D721Med (cell line): ENCODE results near the gene CASP9.

Source experiments
- DNase-seq: peaks from one replicate; pipeline ENCODE4 v3.0.0; 2011; ENCODE audit warnings: low spot score; ENCODE audit not compliant: insufficient read length
- FAIRE-seq: peaks from 2 replicates; lab custom pipeline; 2011; peaks lifted over from hg19 to GRCh38; lab: Jason Lieb, UNC
- TF ChIP-seq, protein P1 (sequence below): IDR thresholded peaks from 2 replicates; pipeline ENCODE4 v1.5.1; 2012; ENCODE audit warnings: mild to moderate bottlenecking, control low read depth; ENCODE audit not compliant: insufficient read depth; ENCODE audit errors: missing control alignments

The CASP9 gene

DNA sequence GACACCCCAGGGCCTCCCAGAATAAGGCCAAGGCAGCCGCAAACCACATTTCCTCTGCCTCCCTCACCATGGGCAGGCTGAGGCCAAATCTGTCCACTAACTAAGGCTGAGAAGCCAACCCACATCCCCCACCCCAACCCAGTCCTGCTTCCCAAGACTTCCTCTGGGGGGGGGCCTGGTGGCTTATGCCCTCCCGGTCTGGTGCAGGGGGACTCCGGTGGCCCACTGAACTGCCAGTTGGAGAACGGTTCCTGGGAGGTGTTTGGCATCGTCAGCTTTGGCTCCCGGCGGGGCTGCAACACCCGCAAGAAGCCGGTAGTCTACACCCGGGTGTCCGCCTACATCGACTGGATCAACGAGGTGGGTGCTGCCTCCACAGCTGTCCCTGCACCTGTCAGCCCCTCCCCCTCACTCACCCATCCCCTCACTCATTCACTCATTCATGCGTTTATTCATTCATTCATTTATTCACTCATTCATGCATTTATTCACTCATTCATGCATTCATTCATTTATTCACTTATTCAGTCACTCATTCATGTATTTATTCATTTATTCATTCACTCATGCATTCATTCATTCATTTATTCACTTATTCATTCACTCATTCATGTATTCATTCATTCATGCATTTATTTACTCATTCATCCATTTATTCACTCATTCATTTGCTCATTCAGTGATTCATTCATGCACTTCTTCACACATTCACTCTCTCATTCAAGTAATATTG, 78.5 kb downstream of the CASP9 start:
- FAIRE-seq: no peak
- DNase-seq: no peak
- TF ChIP-seq, protein P1, sequence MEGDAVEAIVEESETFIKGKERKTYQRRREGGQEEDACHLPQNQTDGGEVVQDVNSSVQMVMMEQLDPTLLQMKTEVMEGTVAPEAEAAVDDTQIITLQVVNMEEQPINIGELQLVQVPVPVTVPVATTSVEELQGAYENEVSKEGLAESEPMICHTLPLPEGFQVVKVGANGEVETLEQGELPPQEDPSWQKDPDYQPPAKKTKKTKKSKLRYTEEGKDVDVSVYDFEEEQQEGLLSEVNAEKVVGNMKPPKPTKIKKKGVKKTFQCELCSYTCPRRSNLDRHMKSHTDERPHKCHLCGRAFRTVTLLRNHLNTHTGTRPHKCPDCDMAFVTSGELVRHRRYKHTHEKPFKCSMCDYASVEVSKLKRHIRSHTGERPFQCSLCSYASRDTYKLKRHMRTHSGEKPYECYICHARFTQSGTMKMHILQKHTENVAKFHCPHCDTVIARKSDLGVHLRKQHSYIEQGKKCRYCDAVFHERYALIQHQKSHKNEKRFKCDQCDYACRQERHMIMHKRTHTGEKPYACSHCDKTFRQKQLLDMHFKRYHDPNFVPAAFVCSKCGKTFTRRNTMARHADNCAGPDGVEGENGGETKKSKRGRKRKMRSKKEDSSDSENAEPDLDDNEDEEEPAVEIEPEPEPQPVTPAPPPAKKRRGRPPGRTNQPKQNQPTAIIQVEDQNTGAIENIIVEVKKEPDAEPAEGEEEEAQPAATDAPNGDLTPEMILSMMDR: no peak

DNA sequence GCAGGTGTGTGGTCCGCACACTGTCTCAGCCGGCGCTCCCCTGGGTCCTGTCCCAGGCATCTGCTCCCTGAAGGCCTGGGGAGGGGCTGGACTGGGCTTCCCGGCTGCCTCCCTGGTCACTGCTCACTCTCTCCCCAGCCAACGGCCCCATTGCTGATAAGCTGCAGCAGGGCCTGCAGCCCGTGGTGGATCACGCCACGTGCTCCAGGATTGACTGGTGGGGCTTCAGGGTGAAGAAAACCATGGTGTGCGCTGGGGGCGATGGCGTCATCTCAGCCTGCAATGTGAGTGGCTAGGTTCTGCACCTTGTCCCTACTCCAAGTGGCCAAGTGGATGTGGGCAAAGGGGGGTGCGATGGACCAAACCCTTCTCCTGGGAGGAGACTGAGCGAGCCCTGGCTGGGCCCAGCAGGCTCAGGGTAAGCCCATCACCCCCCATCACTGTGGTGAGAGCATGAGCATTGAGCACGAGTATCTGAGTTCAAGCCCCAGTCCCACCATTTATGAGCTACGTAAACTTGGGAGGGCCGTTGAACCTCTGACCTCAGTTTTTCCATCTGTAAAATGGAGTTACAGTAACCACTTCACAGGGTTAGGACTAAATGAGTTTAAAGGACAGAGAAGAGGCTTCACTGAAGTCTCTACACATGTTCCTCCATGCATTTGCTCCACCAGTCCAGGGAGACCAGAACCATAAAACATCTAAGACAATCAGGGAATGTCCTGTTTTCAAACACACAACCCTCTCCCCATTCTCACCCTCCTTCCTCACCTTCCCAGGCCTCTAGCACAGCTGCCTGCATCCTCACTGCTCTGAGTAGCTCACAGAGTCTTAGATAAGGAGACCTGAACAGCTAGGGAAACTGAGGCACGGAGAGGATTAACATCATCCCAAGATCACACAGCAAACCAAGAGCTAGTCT, 79.3 kb downstream of the CASP9 start:
- FAIRE-seq (no peak), DNase-seq (no peak)
- TF ChIP-seq, protein P1: no peak

DNA sequence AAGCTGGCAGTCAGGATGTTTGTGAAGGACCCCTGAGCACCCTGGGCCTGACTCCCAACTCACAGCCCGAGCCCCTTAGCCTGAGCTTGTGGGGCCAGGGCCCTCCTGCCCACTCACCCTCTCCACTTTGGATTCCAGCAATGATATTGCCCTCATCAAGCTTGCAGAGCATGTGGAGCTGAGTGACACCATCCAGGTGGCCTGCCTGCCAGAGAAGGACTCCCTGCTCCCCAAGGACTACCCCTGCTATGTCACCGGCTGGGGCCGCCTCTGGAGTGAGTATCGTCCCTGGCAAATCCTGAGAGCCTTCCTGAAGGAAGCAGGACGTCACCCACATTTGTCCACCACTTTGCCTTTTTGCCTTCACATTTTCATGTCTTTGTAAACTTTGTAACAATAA, 80.7 kb downstream of the CASP9 start:
- TF ChIP-seq, protein P1: no peak
- DNase-seq (no peak), FAIRE-seq (no peak)

DNA sequence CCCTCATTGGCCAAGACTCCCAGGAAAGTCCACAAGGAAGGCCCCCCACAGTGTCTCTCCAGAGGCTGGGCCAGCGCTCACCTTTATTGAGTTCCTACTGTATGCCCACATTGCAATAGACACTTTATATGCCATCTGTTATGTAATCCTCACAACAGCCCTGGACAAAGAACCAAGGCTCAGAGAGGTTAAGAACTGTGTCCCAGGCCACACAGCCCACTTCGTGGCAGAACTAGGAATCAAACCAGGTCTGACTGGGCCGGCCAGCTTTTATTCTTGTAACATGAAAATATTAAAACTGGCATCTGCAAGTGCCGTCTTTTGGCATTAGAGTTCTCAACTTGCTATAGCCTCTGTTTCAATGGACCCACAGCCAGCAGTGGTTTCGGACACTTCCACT, 81.3 kb downstream of the CASP9 start:
- DNase-seq (no peak), FAIRE-seq (no peak)
- TF ChIP-seq, protein P1: no peak

DNA sequence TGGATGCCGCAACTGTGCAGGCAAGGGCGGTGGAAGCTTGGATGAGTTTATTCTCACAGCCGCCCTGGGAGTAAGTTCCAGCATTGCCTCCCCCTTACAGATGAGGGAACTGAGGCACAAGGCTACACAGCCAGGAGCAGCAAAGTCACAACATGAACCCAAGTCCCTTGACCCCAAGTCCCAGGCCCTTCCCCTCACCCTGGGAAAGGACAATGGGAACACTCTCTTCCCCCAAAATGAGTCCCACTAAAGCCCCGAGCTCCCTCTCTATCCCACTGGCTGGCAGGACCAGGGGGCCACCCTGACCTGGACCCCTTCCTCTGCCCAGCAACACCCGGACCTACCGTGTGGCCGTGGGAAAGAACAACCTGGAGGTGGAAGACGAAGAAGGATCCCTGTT, 81.9 kb downstream of the CASP9 start:
- no peak for DNase-seq
- FAIRE-seq: no peak
- TF ChIP-seq, protein P1: no peak
